ENCODE results near the gene FHIT. TPM values are rescaled to one million over a fixed set of nuclear protein-coding genes. Genes with fewer than 3 reads are reported as not detected.

FHIT gene
- polyA plus RNA-seq, 1 of the 3 experiments (the other 2 are of a cell fraction): 0.41 TPM

DNA sequence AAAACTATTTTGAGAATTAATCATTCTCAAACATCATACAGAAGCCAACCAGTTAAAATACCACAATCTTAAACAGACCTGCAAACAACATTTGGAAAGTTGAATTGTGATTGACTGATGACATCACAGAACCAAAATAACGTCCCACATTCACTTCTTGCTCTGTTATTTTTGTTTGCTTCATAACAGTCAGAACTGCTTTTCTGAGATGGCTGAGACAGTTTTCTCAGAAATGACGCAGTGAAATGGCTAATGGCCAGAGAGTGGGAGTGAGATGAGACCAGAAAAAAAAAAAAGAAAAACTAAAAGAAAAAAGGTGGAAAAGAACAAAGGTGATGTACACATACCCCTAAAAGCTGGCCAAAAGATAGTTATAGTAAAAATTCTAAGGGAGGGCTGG is 1061.2 kb downstream of the FHIT start:
- 28% methylated on average over 2 of the region's 2 CpGs for WGBS (ENCODE audit: low lambda C conversion rate)
- CTCF ChIA-PET: no interaction called here

DNA sequence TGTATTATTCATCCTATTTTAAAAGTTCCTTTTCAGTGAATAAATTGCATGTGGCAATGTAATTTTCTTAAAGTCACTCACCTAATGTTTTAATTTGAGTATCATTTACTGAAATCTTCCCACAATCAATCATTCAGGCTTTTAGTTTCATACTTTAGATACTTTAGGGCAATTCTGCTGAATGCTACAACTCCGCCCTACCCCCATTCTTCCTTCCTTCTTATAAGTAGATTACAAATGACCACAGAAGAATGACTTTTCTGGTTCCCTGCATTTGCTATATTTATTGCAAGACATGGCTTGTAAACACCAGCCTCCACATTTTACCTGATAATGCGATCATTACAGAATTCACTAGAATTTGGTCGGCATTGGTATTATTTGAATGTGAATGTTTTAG is 1061.9 kb downstream of the FHIT start:
- DNase-seq: no peak
- Histone ChIP-seq H3K4me2 (no peak overlapping the region), H3K79me2 (ENCODE audit: insufficient read depth) (no peaks in the 10 kb centered on the region), H3K4me3 (ENCODE audit: low read depth in 2 of 2, low read length in 1 of 2) (no peak overlapping the region), H3K9ac (no peak overlapping the region), H3F3A (replicated peaks; ENCODE audit: insufficient read depth) (no peaks in the 10 kb centered on the region), H3K9me3 (no peaks in the 10 kb centered on the region), H3K27ac (ENCODE audit: low read depth in 2 of 2, low read length in 1 of 2) (no peak overlapping the region), H3K4me1 (ENCODE audit: control insufficient read depth in 1 of 2, insufficient read depth in 2 of 2, low read depth in 1 of 2, low read length in 1 of 2) (no peaks in the 10 kb centered on the region), H4K20me1 (ENCODE audit: insufficient read depth) (no peaks in the 10 kb centered on the region), H3K9me2 (no peaks in the 10 kb centered on the region), H3K27me3 (ENCODE audit: insufficient read depth) (no peaks in the 10 kb centered on the region), H3K36me3 (replicated peaks in 1 of 2; ENCODE audit: control insufficient read depth in 1 of 2, insufficient read depth in 2 of 2, low read length in 1 of 2) (no peaks in the 10 kb centered on the region), H2AFZ (ENCODE audit: low read depth) (no peak overlapping the region)
- ChIA-PET POLR2A (no interaction called here), CTCF (no interaction called here)
- WGBS (ENCODE audit: low lambda C conversion rate): 67% methylated on average over 3 of the region's 3 CpGs
- TF ChIP-seq, protein P1, sequence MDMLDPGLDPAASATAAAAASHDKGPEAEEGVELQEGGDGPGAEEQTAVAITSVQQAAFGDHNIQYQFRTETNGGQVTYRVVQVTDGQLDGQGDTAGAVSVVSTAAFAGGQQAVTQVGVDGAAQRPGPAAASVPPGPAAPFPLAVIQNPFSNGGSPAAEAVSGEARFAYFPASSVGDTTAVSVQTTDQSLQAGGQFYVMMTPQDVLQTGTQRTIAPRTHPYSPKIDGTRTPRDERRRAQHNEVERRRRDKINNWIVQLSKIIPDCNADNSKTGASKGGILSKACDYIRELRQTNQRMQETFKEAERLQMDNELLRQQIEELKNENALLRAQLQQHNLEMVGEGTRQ (IDR thresholded peaks at IDR 0.05; ENCODE audit: borderline replicate concordance, low read depth, low read length): no peak
- TF ChIP-seq GATA2 (CRISPR knock-in tag; IDR thresholded peaks at IDR 0.05) (no peak), FOXJ3 (CRISPR knock-in tag; IDR thresholded peaks at IDR 0.05) (no peak), YY1 (IDR thresholded peaks at IDR 0.05; ENCODE audit: low read depth) (no peak)
- TF ChIP-seq, protein P2, sequence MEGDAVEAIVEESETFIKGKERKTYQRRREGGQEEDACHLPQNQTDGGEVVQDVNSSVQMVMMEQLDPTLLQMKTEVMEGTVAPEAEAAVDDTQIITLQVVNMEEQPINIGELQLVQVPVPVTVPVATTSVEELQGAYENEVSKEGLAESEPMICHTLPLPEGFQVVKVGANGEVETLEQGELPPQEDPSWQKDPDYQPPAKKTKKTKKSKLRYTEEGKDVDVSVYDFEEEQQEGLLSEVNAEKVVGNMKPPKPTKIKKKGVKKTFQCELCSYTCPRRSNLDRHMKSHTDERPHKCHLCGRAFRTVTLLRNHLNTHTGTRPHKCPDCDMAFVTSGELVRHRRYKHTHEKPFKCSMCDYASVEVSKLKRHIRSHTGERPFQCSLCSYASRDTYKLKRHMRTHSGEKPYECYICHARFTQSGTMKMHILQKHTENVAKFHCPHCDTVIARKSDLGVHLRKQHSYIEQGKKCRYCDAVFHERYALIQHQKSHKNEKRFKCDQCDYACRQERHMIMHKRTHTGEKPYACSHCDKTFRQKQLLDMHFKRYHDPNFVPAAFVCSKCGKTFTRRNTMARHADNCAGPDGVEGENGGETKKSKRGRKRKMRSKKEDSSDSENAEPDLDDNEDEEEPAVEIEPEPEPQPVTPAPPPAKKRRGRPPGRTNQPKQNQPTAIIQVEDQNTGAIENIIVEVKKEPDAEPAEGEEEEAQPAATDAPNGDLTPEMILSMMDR (IDR thresholded peaks at IDR 0.05): no peak
- TF ChIP-seq, protein P3, sequence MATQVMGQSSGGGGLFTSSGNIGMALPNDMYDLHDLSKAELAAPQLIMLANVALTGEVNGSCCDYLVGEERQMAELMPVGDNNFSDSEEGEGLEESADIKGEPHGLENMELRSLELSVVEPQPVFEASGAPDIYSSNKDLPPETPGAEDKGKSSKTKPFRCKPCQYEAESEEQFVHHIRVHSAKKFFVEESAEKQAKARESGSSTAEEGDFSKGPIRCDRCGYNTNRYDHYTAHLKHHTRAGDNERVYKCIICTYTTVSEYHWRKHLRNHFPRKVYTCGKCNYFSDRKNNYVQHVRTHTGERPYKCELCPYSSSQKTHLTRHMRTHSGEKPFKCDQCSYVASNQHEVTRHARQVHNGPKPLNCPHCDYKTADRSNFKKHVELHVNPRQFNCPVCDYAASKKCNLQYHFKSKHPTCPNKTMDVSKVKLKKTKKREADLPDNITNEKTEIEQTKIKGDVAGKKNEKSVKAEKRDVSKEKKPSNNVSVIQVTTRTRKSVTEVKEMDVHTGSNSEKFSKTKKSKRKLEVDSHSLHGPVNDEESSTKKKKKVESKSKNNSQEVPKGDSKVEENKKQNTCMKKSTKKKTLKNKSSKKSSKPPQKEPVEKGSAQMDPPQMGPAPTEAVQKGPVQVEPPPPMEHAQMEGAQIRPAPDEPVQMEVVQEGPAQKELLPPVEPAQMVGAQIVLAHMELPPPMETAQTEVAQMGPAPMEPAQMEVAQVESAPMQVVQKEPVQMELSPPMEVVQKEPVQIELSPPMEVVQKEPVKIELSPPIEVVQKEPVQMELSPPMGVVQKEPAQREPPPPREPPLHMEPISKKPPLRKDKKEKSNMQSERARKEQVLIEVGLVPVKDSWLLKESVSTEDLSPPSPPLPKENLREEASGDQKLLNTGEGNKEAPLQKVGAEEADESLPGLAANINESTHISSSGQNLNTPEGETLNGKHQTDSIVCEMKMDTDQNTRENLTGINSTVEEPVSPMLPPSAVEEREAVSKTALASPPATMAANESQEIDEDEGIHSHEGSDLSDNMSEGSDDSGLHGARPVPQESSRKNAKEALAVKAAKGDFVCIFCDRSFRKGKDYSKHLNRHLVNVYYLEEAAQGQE (IDR thresholded peaks at IDR 0.05; ENCODE audit: low read depth, low read length): no peak
- TF ChIP-seq, protein P4, sequence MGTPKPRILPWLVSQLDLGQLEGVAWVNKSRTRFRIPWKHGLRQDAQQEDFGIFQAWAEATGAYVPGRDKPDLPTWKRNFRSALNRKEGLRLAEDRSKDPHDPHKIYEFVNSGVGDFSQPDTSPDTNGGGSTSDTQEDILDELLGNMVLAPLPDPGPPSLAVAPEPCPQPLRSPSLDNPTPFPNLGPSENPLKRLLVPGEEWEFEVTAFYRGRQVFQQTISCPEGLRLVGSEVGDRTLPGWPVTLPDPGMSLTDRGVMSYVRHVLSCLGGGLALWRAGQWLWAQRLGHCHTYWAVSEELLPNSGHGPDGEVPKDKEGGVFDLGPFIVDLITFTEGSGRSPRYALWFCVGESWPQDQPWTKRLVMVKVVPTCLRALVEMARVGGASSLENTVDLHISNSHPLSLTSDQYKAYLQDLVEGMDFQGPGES (IDR thresholded peaks at IDR 0.05; ENCODE audit: low read depth, low read length): no peak

More for the DNA sequence above, 1061.2 kb downstream of the FHIT start:
- no peak for TF ChIP-seq RFX5 (IDR thresholded peaks at IDR 0.05; ENCODE audit: low read length)
- TF ChIP-seq GATA2 (CRISPR knock-in tag; IDR thresholded peaks at IDR 0.05): no peak
- TF ChIP-seq JUND (IDR thresholded peaks at IDR 0.05): no peak
- no peak for TF ChIP-seq EP300 (IDR thresholded peaks at IDR 0.05; ENCODE audit: borderline replicate concordance in 1 of 2, low read depth in 1 of 2, low read length in 1 of 2)
- TF ChIP-seq EZH2phosphoT487 (IDR thresholded peaks at IDR 0.05; ENCODE audit: borderline replicate concordance, low read depth): no peak
- TF ChIP-seq FOXM1 (IDR thresholded peaks at IDR 0.05; ENCODE audit: low read depth): no peak
- no peak for TF ChIP-seq MXI1 (IDR thresholded peaks at IDR 0.05; ENCODE audit: low read depth, low read length)
- TF ChIP-seq CHD2 (IDR thresholded peaks at IDR 0.05; ENCODE audit: low read length, partially characterized antibody): no peak
- TF ChIP-seq, protein P5, sequence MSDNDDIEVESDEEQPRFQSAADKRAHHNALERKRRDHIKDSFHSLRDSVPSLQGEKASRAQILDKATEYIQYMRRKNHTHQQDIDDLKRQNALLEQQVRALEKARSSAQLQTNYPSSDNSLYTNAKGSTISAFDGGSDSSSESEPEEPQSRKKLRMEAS (IDR thresholded peaks at IDR 0.05; ENCODE audit: low read depth): no peak
- TF ChIP-seq, protein P3 (IDR thresholded peaks at IDR 0.05; ENCODE audit: low read depth, low read length): no peak
- TF ChIP-seq FOSL2 (IDR thresholded peaks at IDR 0.05; ENCODE audit: borderline replicate concordance, low read depth): no peak
- no peak for TF ChIP-seq ELF1 (IDR thresholded peaks at IDR 0.05)
- no peak for TF ChIP-seq MEF2A (IDR thresholded peaks at IDR 0.05; ENCODE audit: borderline replicate concordance, low read depth)
- no peak for TF ChIP-seq TCF12 (IDR thresholded peaks at IDR 0.05)
- H2AFZ ChIP-seq (ENCODE audit: low read depth): no peak overlapping the region
- H3K9me3 ChIP-seq: no peaks in the 10 kb centered on the region
- no peaks in the 10 kb centered on the region for H4K20me1 ChIP-seq (ENCODE audit: insufficient read depth)
- H3K4me1 ChIP-seq (ENCODE audit: control insufficient read depth in 1 of 2, insufficient read depth in 2 of 2, low read depth in 1 of 2, low read length in 1 of 2): no peaks in the 10 kb centered on the region
- H3K79me2 ChIP-seq (ENCODE audit: insufficient read depth): no peaks in the 10 kb centered on the region
- no peaks in the 10 kb centered on the region for H3F3A ChIP-seq (replicated peaks; ENCODE audit: insufficient read depth)
- H3K9me2 ChIP-seq: no peaks in the 10 kb centered on the region
- no peak for DNase-seq
- H3K36me3 ChIP-seq (replicated peaks in 1 of 2; ENCODE audit: control insufficient read depth in 1 of 2, insufficient read depth in 2 of 2, low read length in 1 of 2): no peaks in the 10 kb centered on the region
- H3K9ac ChIP-seq: no peak overlapping the region
- H3K27me3 ChIP-seq (ENCODE audit: insufficient read depth): no peaks in the 10 kb centered on the region
- no peak overlapping the region for H3K27ac ChIP-seq (ENCODE audit: low read depth in 2 of 2, low read length in 1 of 2)
- H3K4me3 ChIP-seq (ENCODE audit: low read depth in 2 of 2, low read length in 1 of 2): no peak overlapping the region
- H3K4me2 ChIP-seq: no peak overlapping the region
- POLR2A ChIA-PET: no interaction called here
